GM23338 (cell line): ENCODE results near the gene DRGX. TPM values are rescaled to one million over a fixed set of nuclear protein-coding genes. Genes with fewer than 3 reads are reported as not detected.

ENCODE experiments used
- ATAC-seq: fragments of 200-7000 bp; cut with Tn5 transposase; 3 replicates; pipeline ENCODE4 v1.9.1; 2020
- DNase-seq: peaks from one replicate; pipeline ENCODE4 v3.0.0-alpha.2; 2015; ENCODE audit warnings: low spot score
- H2AFZ ChIP-seq: fragments of 200-600 bp; sonication (generic); 2 replicates; pipeline ENCODE4 v1.8.0; 2016; ENCODE audit warnings: antibody characterized with exemption, mild to moderate bottlenecking, moderate library complexity
- H3F3A ChIP-seq: fragments of 200-600 bp; sonication (generic); replicated peaks from 2 replicates; pipeline ENCODE4 v1.8.0; 2017; ENCODE audit warnings: antibody characterized with exemption, mixed run types, low read depth
- H3K27ac ChIP-seq: fragments of 200-600 bp; sonication (generic); 2 replicates; pipeline ENCODE4 v1.6.1; 2016; ENCODE audit warnings: low read depth
- H3K27me3 ChIP-seq: fragments of 200-600 bp; sonication (generic); 2 replicates; pipeline ENCODE4 v1.8.0; 2016; ENCODE audit warnings: mild to moderate bottlenecking, mixed run types, moderate library complexity; ENCODE audit not compliant: insufficient read depth
- H3K36me3 ChIP-seq: fragments of 200-600 bp; sonication (generic); 2 replicates; pipeline ENCODE4 v1.8.0; 2016; ENCODE audit warnings: mild to moderate bottlenecking; ENCODE audit not compliant: insufficient read depth
- H3K4me1 ChIP-seq: fragments of 200-600 bp; sonication (generic); 2 replicates; pipeline ENCODE4 v1.8.0; 2016; ENCODE audit warnings: mild to moderate bottlenecking, moderate library complexity; ENCODE audit not compliant: insufficient read depth
- H3K4me2 ChIP-seq: fragments of 200-600 bp; sonication (generic); 2 replicates; pipeline ENCODE4 v1.7.1; 2017; ENCODE audit warnings: mixed run types
- H3K4me3 ChIP-seq: fragments of 200-600 bp; sonication (generic); 2 replicates; pipeline ENCODE4 v1.6.1; 2016; ENCODE audit warnings: mixed run types
- H3K79me2 ChIP-seq: fragments of 200-600 bp; sonication (generic); replicated peaks from 2 replicates; pipeline ENCODE4 v1.8.0; 2017; ENCODE audit warnings: mild to moderate bottlenecking; ENCODE audit not compliant: insufficient read depth
- H3K9me2 ChIP-seq: fragments of 200-600 bp; sonication (generic); 2 replicates; pipeline ENCODE4 v1.8.0; 2017; ENCODE audit not compliant: insufficient read depth
- H4K20me1 ChIP-seq: fragments of 200-600 bp; sonication (generic); replicated peaks from 2 replicates; pipeline ENCODE4 v1.8.0; 2017; ENCODE audit warnings: mild to moderate bottlenecking; ENCODE audit not compliant: insufficient read depth
- H3K27ac Mint-ChIP-seq: 2 replicates; pipeline ENCODE4 v1.8.0; 2020; ENCODE audit warnings: inconsistent platforms, mild to moderate bottlenecking, moderate library complexity, mixed read lengths
- H3K27me3 Mint-ChIP-seq: 3 replicates; pipeline ENCODE4 v1.8.0; 2022; ENCODE audit warnings: low read depth, mild to moderate bottlenecking, moderate library complexity, mixed read lengths, inconsistent platforms; ENCODE audit not compliant: insufficient read depth, poor library complexity
- H3K36me3 Mint-ChIP-seq: 3 replicates; pipeline ENCODE4 v1.8.0; 2021; ENCODE audit warnings: low read depth, mild to moderate bottlenecking, inconsistent platforms, moderate library complexity, mixed read lengths
- H3K4me1 Mint-ChIP-seq: 3 replicates; pipeline ENCODE4 v1.8.0; 2020; ENCODE audit warnings: mild to moderate bottlenecking, inconsistent platforms, mixed read lengths
- H3K4me3 Mint-ChIP-seq: 3 replicates; pipeline ENCODE4 v1.8.0; 2021; ENCODE audit warnings: moderate library complexity, mild to moderate bottlenecking, inconsistent platforms, mixed read lengths
- H3K9me3 Mint-ChIP-seq: 3 replicates; pipeline ENCODE4 v1.8.0; 2020; ENCODE audit warnings: moderate library complexity, mild to moderate bottlenecking, inconsistent platforms, mixed read lengths
- CREB1 ChIP-seq: fragments of 250-450 bp; sonication (Bioruptor Pico); IDR thresholded peaks from 2 replicates; pipeline ENCODE4 v1.5.0; 2020; ENCODE audit warnings: low read depth, mild to moderate bottlenecking, moderate library complexity
- CTCF ChIP-seq, 2 experiments: fragments of 200-600 bp in 1 of 2; sonication (generic) in 1 of 2; conservative IDR thresholded peaks; 2 replicates each; pipeline versions ENCODE4 v1.5.1 to v1.6.1; 2016 to 2017; ENCODE audit warnings: antibody characterized with exemption in 2 of 2, low read depth in 2 of 2, mild to moderate bottlenecking in 2 of 2, moderate library complexity in 1 of 2
- EZH2 ChIP-seq: fragments of 200-600 bp; sonication (generic); IDR thresholded peaks from one replicate; pipeline ENCODE4 v1.8.0; 2017; ENCODE audit warnings: antibody characterized with exemption, mild to moderate bottlenecking, low read depth; ENCODE audit not compliant: unreplicated experiment
- EZH2phosphoT487 ChIP-seq: fragments of 200-600 bp; sonication (generic); IDR thresholded peaks from one replicate; pipeline ENCODE4 v1.8.1; 2018; ENCODE audit warnings: antibody characterized with exemption; ENCODE audit not compliant: unreplicated experiment
- JUNB ChIP-seq: IDR thresholded peaks from one replicate; pipeline ENCODE4 v1.6.1; 2016; ENCODE audit warnings: antibody characterized with exemption; ENCODE audit not compliant: unreplicated experiment
- NANOG ChIP-seq: IDR thresholded peaks from 2 replicates; pipeline ENCODE4 v1.6.1; 2016; ENCODE audit warnings: antibody characterized with exemption, borderline replicate concordance
- POLR2AphosphoS5 ChIP-seq: IDR thresholded peaks from 2 replicates; pipeline ENCODE4 v1.6.1; 2016; ENCODE audit warnings: antibody characterized with exemption, low read depth
- STAT1 ChIP-seq: IDR thresholded peaks from one replicate; pipeline ENCODE4 v1.6.1; 2016; ENCODE audit warnings: antibody characterized with exemption; ENCODE audit not compliant: unreplicated experiment
- ZNF114 ChIP-seq: fragments of 250-450 bp; sonication (Bioruptor Pico); IDR thresholded peaks from 2 replicates; pipeline ENCODE4 v1.5.0; 2020; ENCODE audit warnings: mild to moderate bottlenecking, moderate library complexity
- ZNF331 ChIP-seq: fragments of 250-450 bp; sonication (Bioruptor Pico); IDR thresholded peaks from 2 replicates; pipeline ENCODE4 v1.5.0; 2020; ENCODE audit warnings: low read depth, mild to moderate bottlenecking, moderate library complexity
- ZNF462 ChIP-seq: fragments of 250-450 bp; sonication (Bioruptor Pico); IDR thresholded peaks from 2 replicates; pipeline ENCODE4 v1.5.0; 2020; ENCODE audit warnings: mild to moderate bottlenecking, moderate library complexity
- polyA plus RNA-seq: library from polyadenylated mRNA; unstranded; fragments of >200 nt; fragmentation: Nextera tagmentation; extraction: Ambion mirVana; gene quantifications from 2 replicates; pipeline ENCODE4 v1.2.1, GENCODE V29; 2016
- total RNA-seq: library from RNA; depleted of rRNA; stranded (reverse); fragments of >200 nt; shearing (Covaris generic); gene quantifications from 2 replicates; pipeline ENCODE4 v1.2.3, GENCODE V29; 2014
- TF ChIP-seq, protein P1 (sequence below): IDR thresholded peaks from one replicate; pipeline ENCODE4 v1.6.1; 2018; ENCODE audit warnings: antibody characterized with exemption; ENCODE audit not compliant: unreplicated experiment
- TF ChIP-seq, protein P2 (sequence below): IDR thresholded peaks from 2 replicates; pipeline ENCODE4 v1.6.1; 2016; ENCODE audit warnings: antibody characterized with exemption

DRGX gene
- total and polyA plus RNA-seq, 2 experiments from 2014 or later, result not detected

DNA sequence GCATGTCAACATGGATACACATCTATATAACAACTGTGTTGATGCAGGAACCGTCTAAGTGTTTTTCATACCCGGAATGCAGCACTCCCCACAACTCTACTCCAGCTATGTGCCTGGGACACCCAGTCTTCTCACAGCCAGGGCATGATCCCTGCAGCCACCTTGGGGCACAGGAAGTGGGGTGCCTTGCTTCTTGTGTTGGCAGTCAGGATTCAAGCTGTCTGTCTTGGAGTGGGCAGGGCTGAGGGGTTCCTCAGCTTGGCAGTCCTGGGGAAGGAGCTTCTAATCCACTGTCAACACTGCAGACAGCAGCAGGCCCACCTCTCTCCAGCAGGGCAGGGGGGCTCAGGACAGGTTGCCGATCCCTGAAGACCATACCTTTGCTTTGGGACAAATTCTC is 41.3 kb downstream of the DRGX start:
- Mint-ChIP-seq H3K36me3 (no peaks in the 10 kb centered on the region), H3K4me3 (no peak overlapping the region)
- TF ChIP-seq ZNF462 (CRISPR knock-in tag) (no peak), CTCF (conservative IDR thresholded peaks at IDR 0.05; ENCODE audit: low read depth in 2 of 2) (no peak), NANOG (no peak), ZNF114 (CRISPR knock-in tag) (no peak), POLR2AphosphoS5 (no peak), STAT1 (no peak), EZH2phosphoT487 (no peak), JUNB (no peak), ZNF331 (CRISPR knock-in tag) (no peak), EZH2 (no peak), CREB1 (CRISPR knock-in tag) (no peak)
- TF ChIP-seq, protein P1, sequence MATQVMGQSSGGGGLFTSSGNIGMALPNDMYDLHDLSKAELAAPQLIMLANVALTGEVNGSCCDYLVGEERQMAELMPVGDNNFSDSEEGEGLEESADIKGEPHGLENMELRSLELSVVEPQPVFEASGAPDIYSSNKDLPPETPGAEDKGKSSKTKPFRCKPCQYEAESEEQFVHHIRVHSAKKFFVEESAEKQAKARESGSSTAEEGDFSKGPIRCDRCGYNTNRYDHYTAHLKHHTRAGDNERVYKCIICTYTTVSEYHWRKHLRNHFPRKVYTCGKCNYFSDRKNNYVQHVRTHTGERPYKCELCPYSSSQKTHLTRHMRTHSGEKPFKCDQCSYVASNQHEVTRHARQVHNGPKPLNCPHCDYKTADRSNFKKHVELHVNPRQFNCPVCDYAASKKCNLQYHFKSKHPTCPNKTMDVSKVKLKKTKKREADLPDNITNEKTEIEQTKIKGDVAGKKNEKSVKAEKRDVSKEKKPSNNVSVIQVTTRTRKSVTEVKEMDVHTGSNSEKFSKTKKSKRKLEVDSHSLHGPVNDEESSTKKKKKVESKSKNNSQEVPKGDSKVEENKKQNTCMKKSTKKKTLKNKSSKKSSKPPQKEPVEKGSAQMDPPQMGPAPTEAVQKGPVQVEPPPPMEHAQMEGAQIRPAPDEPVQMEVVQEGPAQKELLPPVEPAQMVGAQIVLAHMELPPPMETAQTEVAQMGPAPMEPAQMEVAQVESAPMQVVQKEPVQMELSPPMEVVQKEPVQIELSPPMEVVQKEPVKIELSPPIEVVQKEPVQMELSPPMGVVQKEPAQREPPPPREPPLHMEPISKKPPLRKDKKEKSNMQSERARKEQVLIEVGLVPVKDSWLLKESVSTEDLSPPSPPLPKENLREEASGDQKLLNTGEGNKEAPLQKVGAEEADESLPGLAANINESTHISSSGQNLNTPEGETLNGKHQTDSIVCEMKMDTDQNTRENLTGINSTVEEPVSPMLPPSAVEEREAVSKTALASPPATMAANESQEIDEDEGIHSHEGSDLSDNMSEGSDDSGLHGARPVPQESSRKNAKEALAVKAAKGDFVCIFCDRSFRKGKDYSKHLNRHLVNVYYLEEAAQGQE, result no peak
- TF ChIP-seq, protein P2, sequence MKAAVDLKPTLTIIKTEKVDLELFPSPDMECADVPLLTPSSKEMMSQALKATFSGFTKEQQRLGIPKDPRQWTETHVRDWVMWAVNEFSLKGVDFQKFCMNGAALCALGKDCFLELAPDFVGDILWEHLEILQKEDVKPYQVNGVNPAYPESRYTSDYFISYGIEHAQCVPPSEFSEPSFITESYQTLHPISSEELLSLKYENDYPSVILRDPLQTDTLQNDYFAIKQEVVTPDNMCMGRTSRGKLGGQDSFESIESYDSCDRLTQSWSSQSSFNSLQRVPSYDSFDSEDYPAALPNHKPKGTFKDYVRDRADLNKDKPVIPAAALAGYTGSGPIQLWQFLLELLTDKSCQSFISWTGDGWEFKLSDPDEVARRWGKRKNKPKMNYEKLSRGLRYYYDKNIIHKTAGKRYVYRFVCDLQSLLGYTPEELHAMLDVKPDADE, result no peak

More for the DNA sequence above, 41.3 kb downstream of the DRGX start:
- H3K27ac ChIP-seq, result no peak overlapping the region
- Mint-ChIP-seq H3K9me3 (peaks cover 6% of the 10 kb centered on the region; the same call in 1 of the 3 replicates), H3K27me3 (no peaks in the 10 kb centered on the region), H3K4me1 (peaks cover under 1% of the 10 kb centered on the region; the same call in 1 of the 3 replicates), H3K27ac (no peak overlapping the region)
- H3K36me3 ChIP-seq, result no peaks in the 10 kb centered on the region
- no peaks in the 10 kb centered on the region for H3K79me2 ChIP-seq
- ATAC-seq (no peak), DNase-seq (no peak)
- no peaks in the 10 kb centered on the region for H4K20me1 ChIP-seq
- H3K4me3 ChIP-seq, result no peak overlapping the region
- H3K9me2 ChIP-seq, result no peaks in the 10 kb centered on the region
- peaks cover 2% of the 10 kb centered on the region; the same call in 1 of the 2 replicates for H3K4me1 ChIP-seq
- H3K4me2 ChIP-seq, result no peak overlapping the region
- H3F3A ChIP-seq, result no peaks in the 10 kb centered on the region
- no peaks in the 10 kb centered on the region for H3K27me3 ChIP-seq
- H2AFZ ChIP-seq, result no peak overlapping the region
